Upper lobe of left lung (tissue), 6 donors: ENCODE results near the gene PPP1CA. TPM values are rescaled to one million over a fixed set of nuclear protein-coding genes. Genes with fewer than 3 reads are reported as not detected.
A peak's percentile ranks its signal among the peaks of the same experiment; 100 is the strongest.

Experiments used
- ATAC-seq, 2 donors: fragments of 200-7000 bp; cut with Tn5 transposase; one replicate each; pipeline ENCODE4 v1.9.1; 2022; ENCODE audit warnings: mild to moderate bottlenecking in 2 of 2, moderate library complexity in 2 of 2; ENCODE audit not compliant: low FRiP score in 2 of 2
- DNase-seq, 2 donors: peaks; one replicate each; pipeline ENCODE4 v3.0.0-alpha.2; 2019 to 2020
- H3K27ac ChIP-seq, 4 donors: fragments of 200-600 bp; sonication (generic); one replicate each; pipeline ENCODE4 v1.5.1; 2016 to 2019
- H3K27me3 ChIP-seq, 4 donors: fragments of 200-600 bp; sonication (generic); one replicate each; pipeline ENCODE4 v1.5.1; 2017 to 2019
- H3K36me3 ChIP-seq, 4 donors: fragments of 200-600 bp; sonication (generic); one replicate each; pipeline ENCODE4 v1.5.1; 2016 to 2019
- H3K4me1 ChIP-seq, 4 donors: fragments of 200-600 bp; sonication (generic); one replicate each; pipeline ENCODE4 v1.5.1; 2018 to 2019
- H3K4me3 ChIP-seq, 4 donors: fragments of 200-600 bp; sonication (generic); one replicate each; pipeline ENCODE4 v1.5.1; 2017 to 2019; ENCODE audit warnings: mild to moderate bottlenecking in 2 of 4, moderate library complexity in 1 of 4
- H3K9me3 ChIP-seq, 4 donors: fragments of 200-600 bp; sonication (generic); one replicate each; pipeline ENCODE4 v1.5.1; 2018 to 2019
- CTCF ChIP-seq, 6 experiments: fragments of 450-650 bp in 4 of 6; fragments of 200-600 bp in 2 of 6; sonication (generic) in 2 of 6; IDR thresholded peaks; one replicate each; pipeline ENCODE4 v1.5.1; 2016 to 2019; ENCODE audit warnings: antibody characterized with exemption in 6 of 6
- EP300 ChIP-seq, 4 donors: sonication (generic); formaldehyde crosslinking; IDR thresholded peaks; one replicate each; pipeline ENCODE4 v1.5.1; 2017; ENCODE audit warnings: antibody characterized with exemption in 4 of 4, control low read depth in 2 of 4
- POLR2A ChIP-seq, 4 donors: fragments of 450-650 bp; IDR thresholded peaks; one replicate each; pipeline ENCODE4 v1.5.1; 2016 to 2017; ENCODE audit warnings: antibody characterized with exemption in 4 of 4, mild to moderate bottlenecking in 2 of 4
- POLR2AphosphoS5 ChIP-seq, 2 donors: sonication (generic); formaldehyde crosslinking; IDR thresholded peaks; one replicate each; pipeline ENCODE4 v1.5.1; 2017; ENCODE audit warnings: antibody characterized with exemption in 2 of 2
- WGBS, 2 donors: methylation state at CpG; one replicate each; pipeline ENCODE4 v1.1.5; 2017 to 2018; 5-methylcytosine and 5-hydroxymethylcytosine counted together
- total RNA-seq, 6 donors: library from RNA; depleted of rRNA in 4 of 6; stranded (reverse); fragments of >200 nt in 4 of 6; gene quantifications; one replicate each; pipeline versions ENCODE4 v1.1.0 to v1.2.1, GENCODE V29; 2016 to 2021
- donor health status: DM: no; HTN: no; CAD: no; lungs with moderate emphysema.
- donor health status: DM: no; HTN: yes; CAD: no; lungs with severe emphysema.

Gene PPP1CA
- total RNA-seq, 6 donors from 2014 or later: 83.8 to 191 (median 135) TPM

GRCh38 chr11:67416416-67417335, 15.0 kb upstream of the PPP1CA start:
- Histone ChIP-seq H3K27me3 (peaks cover 0 to 3% (median 0%) of the 10 kb centered on the region in 4 donors), H3K36me3 (no peaks in the 10 kb centered on the region), H3K4me3 (no peak overlapping the region), H3K27ac (peak overlapping the region; percentile 42 to 68 (median 52)), H3K4me1 (peaks cover 47 to 63% (median 50%) of the 10 kb centered on the region in 4 donors), H3K9me3 (no peaks in the 10 kb centered on the region)
- TF ChIP-seq CTCF (IDR thresholded peaks at IDR 0.05) (no peak), EP300 (IDR thresholded peaks at IDR 0.05) (no peak), POLR2A (IDR thresholded peaks at IDR 0.05) (no peak), POLR2AphosphoS5 (IDR thresholded peaks at IDR 0.05) (no peak)
- peak in 1 of 2 donors; percentile 61 for DNase-seq
- 31 to 39% methylated on average over 12 to 21 of the region's 21 CpGs for WGBS, 2 donors
- ATAC-seq: no peak

- Histone ChIP-seq H3K36me3 (no peaks in the 10 kb centered on the region), H3K27me3 (peaks cover 0 to 3% (median 0%) of the 10 kb centered on the region in 4 donors), H3K4me3 (peak within 1 kb of the TSS in 3 of 4 donors; percentile 25 to 42 (median 39)), H3K27ac (peak within 1 kb of the TSS in 3 of 4 donors; percentile 35 to 71 (median 68)), H3K4me1 (peaks cover 43 to 57% (median 48%) of the 10 kb centered on the region in 4 donors), H3K9me3 (no peaks in the 10 kb centered on the region)
- TF ChIP-seq CTCF (IDR thresholded peaks at IDR 0.05) (no peak), POLR2AphosphoS5 (IDR thresholded peaks at IDR 0.05) (no peak), POLR2A (IDR thresholded peaks at IDR 0.05) (no peak), EP300 (IDR thresholded peaks at IDR 0.05) (no peak)
- 27 to 29% methylated on average over 1 to 13 of the region's 67 CpGs for WGBS, 2 donors
- DNase-seq (peak in 1 of 2 donors; percentile 90), ATAC-seq (no peak)
Measured at GRCh38 chr11:67415501-67416304, 14.0 kb upstream of the PPP1CA start, which contains the start of gene CARNS1. TSS of gene CARNS1 (plus strand) at chr11:67415678. CDS start at chr11:67416200, 522 bp downstream.

GRCh38 chr11:67413266-67413849, 11.7 kb upstream of the PPP1CA start:
- Histone ChIP-seq H3K4me1 (peaks cover 26 to 49% (median 46%) of the 10 kb centered on the region in 4 donors), H3K27me3 (peaks cover 0 to 3% (median 0%) of the 10 kb centered on the region in 4 donors), H3K9me3 (no peaks in the 10 kb centered on the region), H3K27ac (no peak overlapping the region), H3K36me3 (no peaks in the 10 kb centered on the region), H3K4me3 (no peak overlapping the region)
- no peak for DNase-seq
- ATAC-seq: no peak
- no peak for TF ChIP-seq POLR2AphosphoS5 (IDR thresholded peaks at IDR 0.05)
- no peak for TF ChIP-seq CTCF (IDR thresholded peaks at IDR 0.05)
- TF ChIP-seq POLR2A (IDR thresholded peaks at IDR 0.05): no peak
- no peak for TF ChIP-seq EP300 (IDR thresholded peaks at IDR 0.05)
- WGBS, 2 donors: 62 to 72% methylated on average over 2 of the region's 2 CpGs

GRCh38 chr11:67412495-67413179, 11.0 kb upstream of the PPP1CA start:
- Histone ChIP-seq H3K36me3 (no peaks in the 10 kb centered on the region), H3K27ac (no peak overlapping the region), H3K4me3 (no peak overlapping the region), H3K9me3 (no peaks in the 10 kb centered on the region), H3K27me3 (peaks cover 0 to 3% (median 0%) of the 10 kb centered on the region in 4 donors), H3K4me1 (peaks cover 24 to 46% (median 45%) of the 10 kb centered on the region in 4 donors)
- DNase-seq (no peak), ATAC-seq (no peak)
- TF ChIP-seq EP300 (IDR thresholded peaks at IDR 0.05) (no peak), POLR2A (IDR thresholded peaks at IDR 0.05) (no peak), CTCF (IDR thresholded peaks at IDR 0.05) (no peak), POLR2AphosphoS5 (IDR thresholded peaks at IDR 0.05) (no peak)
- 83 to 89% methylated on average over 6 to 9 of the region's 9 CpGs for WGBS, 2 donors
